HL-60 (cell line): ENCODE results near the gene TBX19.

ENCODE experiments used
- DNase-seq, 2 experiments: peaks; one replicate each; pipeline ENCODE4 v3.0.0-alpha.2; 2010 to 2020; ENCODE audit warnings: low read depth in 1 of 2, low spot score in 1 of 2
- H3K27ac ChIP-seq: fragments of 250-450 bp; sonication (Bioruptor Pico); replicated peaks from 2 replicates; pipeline ENCODE4 v1.5.1; 2020; ENCODE audit warnings: mild to moderate bottlenecking, moderate library complexity
- H3K27me3 ChIP-seq: fragments of 250-450 bp; sonication (Bioruptor Pico); 2 replicates; pipeline ENCODE4 v1.5.1; 2021; ENCODE audit warnings: mild to moderate bottlenecking, moderate library complexity; ENCODE audit not compliant: insufficient read depth, poor library complexity, severe bottlenecking
- H3K4me3 ChIP-seq: replicated peaks from 2 replicates; pipeline ENCODE4 v1.5.1; 2011; ENCODE audit warnings: mild to moderate bottlenecking, control low read depth, low read length; ENCODE audit not compliant: insufficient read depth
- GABPA ChIP-seq: IDR thresholded peaks from 2 replicates; pipeline ENCODE4 v1.6.1; 2012; ENCODE audit warnings: low read depth
- POLR2AphosphoS5 ChIP-seq: IDR thresholded peaks from 2 replicates; pipeline ENCODE4 v1.6.1; 2012; ENCODE audit warnings: low read depth
- SPI1 ChIP-seq: IDR thresholded peaks from 2 replicates; pipeline ENCODE4 v1.6.1; 2012; ENCODE audit warnings: low read depth, mild to moderate bottlenecking, borderline replicate concordance
- long read RNA-seq: library from polyadenylated mRNA; unstranded; transcript quantifications from one replicate; pipeline ENCODE4 v2.0.0, GENCODE V29; 2020
- TF ChIP-seq, protein P1 (sequence below): IDR thresholded peaks from one replicate; pipeline ENCODE4 v1.5.1; 2011; ENCODE audit warnings: low read length, control low read depth, inconsistent platforms; ENCODE audit not compliant: insufficient read depth
- TF ChIP-seq, protein P2 (sequence below): IDR thresholded peaks from 2 replicates; pipeline ENCODE4 v1.6.1; 2012; ENCODE audit warnings: low read depth; ENCODE audit not compliant: insufficient replicate concordance

The TBX19 gene
- long read RNA-seq, partial matches to known transcripts: 4 of 26 reads
- long read RNA-seq, other reads (novel, unspliced or antisense): 22 of 26 reads

DNA sequence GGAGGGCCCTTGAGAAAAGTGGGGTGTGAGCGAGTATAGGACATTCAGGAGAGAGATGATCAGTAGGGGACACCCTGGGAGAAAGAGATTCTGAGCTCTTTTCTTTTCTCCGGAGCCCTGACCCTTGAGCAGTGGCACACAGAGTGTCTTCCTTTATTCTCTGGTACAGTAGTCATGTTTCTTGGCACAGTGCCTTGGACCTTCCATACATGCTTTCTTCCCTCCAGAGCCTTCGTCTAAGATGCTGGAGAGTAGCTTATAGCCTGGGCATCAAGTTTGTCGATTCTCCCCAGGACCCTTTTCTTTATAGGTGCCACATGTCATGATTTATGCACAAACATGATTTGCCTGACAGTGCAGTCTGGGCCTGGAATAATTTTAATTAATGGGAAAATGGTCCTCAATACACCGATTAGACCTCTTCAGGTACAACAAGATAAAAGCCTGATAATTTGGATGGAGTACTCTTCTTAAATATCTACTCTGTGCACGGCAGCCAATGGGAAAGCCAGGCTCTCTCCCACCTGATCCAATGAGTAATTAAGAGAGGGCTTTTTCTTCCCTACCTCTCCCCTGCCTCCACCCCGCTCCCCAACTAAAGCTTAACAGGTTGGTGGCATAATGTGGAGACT lies at the start of gene TBX19:
Gene TBX19, plus strand, starts transcription at position 582 of the 632 bp plus-strand sequence. CDS start 214 bp downstream, outside the sequence.
- no peak for DNase-seq
- no peak within 1 kb of the TSS for H3K4me3 ChIP-seq
- TF ChIP-seq POLR2AphosphoS5 (no peak), SPI1 (no peak), GABPA (no peak)
- TF ChIP-seq, protein P1, sequence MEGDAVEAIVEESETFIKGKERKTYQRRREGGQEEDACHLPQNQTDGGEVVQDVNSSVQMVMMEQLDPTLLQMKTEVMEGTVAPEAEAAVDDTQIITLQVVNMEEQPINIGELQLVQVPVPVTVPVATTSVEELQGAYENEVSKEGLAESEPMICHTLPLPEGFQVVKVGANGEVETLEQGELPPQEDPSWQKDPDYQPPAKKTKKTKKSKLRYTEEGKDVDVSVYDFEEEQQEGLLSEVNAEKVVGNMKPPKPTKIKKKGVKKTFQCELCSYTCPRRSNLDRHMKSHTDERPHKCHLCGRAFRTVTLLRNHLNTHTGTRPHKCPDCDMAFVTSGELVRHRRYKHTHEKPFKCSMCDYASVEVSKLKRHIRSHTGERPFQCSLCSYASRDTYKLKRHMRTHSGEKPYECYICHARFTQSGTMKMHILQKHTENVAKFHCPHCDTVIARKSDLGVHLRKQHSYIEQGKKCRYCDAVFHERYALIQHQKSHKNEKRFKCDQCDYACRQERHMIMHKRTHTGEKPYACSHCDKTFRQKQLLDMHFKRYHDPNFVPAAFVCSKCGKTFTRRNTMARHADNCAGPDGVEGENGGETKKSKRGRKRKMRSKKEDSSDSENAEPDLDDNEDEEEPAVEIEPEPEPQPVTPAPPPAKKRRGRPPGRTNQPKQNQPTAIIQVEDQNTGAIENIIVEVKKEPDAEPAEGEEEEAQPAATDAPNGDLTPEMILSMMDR: no peak
- TF ChIP-seq, protein P2, sequence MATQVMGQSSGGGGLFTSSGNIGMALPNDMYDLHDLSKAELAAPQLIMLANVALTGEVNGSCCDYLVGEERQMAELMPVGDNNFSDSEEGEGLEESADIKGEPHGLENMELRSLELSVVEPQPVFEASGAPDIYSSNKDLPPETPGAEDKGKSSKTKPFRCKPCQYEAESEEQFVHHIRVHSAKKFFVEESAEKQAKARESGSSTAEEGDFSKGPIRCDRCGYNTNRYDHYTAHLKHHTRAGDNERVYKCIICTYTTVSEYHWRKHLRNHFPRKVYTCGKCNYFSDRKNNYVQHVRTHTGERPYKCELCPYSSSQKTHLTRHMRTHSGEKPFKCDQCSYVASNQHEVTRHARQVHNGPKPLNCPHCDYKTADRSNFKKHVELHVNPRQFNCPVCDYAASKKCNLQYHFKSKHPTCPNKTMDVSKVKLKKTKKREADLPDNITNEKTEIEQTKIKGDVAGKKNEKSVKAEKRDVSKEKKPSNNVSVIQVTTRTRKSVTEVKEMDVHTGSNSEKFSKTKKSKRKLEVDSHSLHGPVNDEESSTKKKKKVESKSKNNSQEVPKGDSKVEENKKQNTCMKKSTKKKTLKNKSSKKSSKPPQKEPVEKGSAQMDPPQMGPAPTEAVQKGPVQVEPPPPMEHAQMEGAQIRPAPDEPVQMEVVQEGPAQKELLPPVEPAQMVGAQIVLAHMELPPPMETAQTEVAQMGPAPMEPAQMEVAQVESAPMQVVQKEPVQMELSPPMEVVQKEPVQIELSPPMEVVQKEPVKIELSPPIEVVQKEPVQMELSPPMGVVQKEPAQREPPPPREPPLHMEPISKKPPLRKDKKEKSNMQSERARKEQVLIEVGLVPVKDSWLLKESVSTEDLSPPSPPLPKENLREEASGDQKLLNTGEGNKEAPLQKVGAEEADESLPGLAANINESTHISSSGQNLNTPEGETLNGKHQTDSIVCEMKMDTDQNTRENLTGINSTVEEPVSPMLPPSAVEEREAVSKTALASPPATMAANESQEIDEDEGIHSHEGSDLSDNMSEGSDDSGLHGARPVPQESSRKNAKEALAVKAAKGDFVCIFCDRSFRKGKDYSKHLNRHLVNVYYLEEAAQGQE: no peak
- no peaks in the 10 kb centered on the region for H3K27me3 ChIP-seq
- no peak within 1 kb of the TSS for H3K27ac ChIP-seq

DNA sequence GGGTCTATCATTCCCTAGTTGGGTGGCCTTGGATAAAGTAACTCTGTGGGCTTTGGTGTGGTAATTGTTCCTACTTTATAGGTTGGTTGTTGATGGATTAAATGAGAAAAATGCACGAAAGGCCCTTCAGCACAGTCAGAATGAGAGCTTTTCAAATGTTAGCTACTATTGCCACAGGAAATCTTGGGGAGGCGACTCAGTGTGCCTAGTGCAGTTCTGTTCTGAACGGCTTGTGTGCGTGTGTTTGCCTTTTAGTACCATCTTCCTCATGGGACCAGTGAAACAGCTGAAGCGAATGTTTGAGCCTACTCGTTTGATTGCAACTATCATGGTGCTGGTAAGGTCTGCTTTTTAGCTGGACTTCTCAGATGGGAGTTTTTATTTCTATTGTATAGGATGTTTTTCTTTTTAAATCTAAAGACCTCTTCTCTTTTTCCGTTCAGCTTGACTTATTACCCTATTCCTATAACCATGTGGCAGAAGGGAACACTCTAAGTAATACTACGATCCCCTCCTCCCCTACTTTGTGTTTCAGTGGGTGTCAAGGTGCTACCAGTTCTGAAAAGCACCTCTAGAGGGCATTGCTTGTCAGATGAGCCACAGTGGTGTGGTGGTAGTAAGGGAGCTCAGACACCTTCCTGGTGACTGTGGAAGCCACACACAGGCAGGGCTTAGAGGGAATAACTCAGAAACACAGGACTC lies 45.7 kb upstream of the TBX19 start:
- peak in 1 of 2 experiments; percentile 52 for DNase-seq
- Histone ChIP-seq H3K27me3 (no peaks in the 10 kb centered on the region), H3K4me3 (no peak overlapping the region), H3K27ac (no peak overlapping the region)
- TF ChIP-seq SPI1: no peak
- TF ChIP-seq, protein P1: peak; percentile 57

DNA sequence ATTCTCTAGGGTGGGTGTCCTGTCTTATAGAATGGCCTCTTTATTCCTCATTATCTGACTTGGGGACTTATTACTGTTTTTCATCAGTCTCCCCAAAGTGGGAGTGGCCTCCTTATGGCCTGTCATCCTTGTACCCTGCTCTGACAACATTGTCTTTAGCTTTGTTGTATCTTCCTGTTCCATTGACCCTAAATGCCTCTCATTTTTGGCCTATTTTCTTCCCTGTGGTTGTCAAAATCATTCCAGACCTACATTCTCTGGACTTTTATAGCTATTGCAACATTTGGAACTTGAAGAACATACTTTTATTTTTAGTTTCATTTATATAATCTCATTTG lies 45.2 kb upstream of the TBX19 start:
- Histone ChIP-seq H3K27me3 (no peaks in the 10 kb centered on the region), H3K4me3 (no peak overlapping the region), H3K27ac (no peak overlapping the region)
- no peak for DNase-seq
- TF ChIP-seq, protein P2: no peak
- TF ChIP-seq, protein P1: no peak
- no peak for TF ChIP-seq SPI1
- no peak for TF ChIP-seq GABPA
- TF ChIP-seq POLR2AphosphoS5: no peak
